Liver (tissue), 9 donors: ENCODE measurements around the gene TP53I11. TPM values are rescaled to one million over a fixed set of nuclear protein-coding genes. Genes with fewer than 3 reads are reported as not detected.

Source experiments
- DNase-seq: peaks from one replicate; pipeline ENCODE4 v3.0.0-alpha.2; 2017; ENCODE audit warnings: low spot score
- H3K27ac ChIP-seq, 2 donors: one replicate each; pipeline ENCODE4 v1.7.0; 2013; ENCODE audit warnings: inconsistent platforms in 2 of 2, low read length in 2 of 2, control low read depth in 1 of 2, low read depth in 1 of 2, mild to moderate bottlenecking in 1 of 2
- H3K27me3 ChIP-seq, 4 donors: one replicate each; pipeline versions ENCODE4 v1.6.1 to v1.7.0; 2013; ENCODE audit warnings: low read length in 3 of 4, inconsistent platforms in 1 of 4, mild to moderate bottlenecking in 1 of 4, moderate library complexity in 1 of 4; ENCODE audit not compliant: control insufficient read depth in 4 of 4, insufficient read depth in 4 of 4
- H3K36me3 ChIP-seq, 4 donors: one replicate each; pipeline versions ENCODE4 v1.6.1 to v1.7.0; 2013; ENCODE audit warnings: low read length in 3 of 4, mild to moderate bottlenecking in 3 of 4, low read depth in 1 of 4, moderate library complexity in 1 of 4; ENCODE audit not compliant: control insufficient read depth in 4 of 4, insufficient read depth in 3 of 4
- H3K4me1 ChIP-seq, 4 donors: one replicate each; pipeline versions ENCODE4 v1.6.1 to v1.7.0; 2013; ENCODE audit warnings: low read length in 3 of 4, mild to moderate bottlenecking in 3 of 4, moderate library complexity in 1 of 4; ENCODE audit not compliant: control insufficient read depth in 4 of 4, insufficient read depth in 4 of 4
- H3K4me3 ChIP-seq, 3 donors: one replicate each; pipeline versions ENCODE4 v1.6.1 to v1.7.0; 2013; ENCODE audit warnings: low read length in 3 of 3, control low read depth in 1 of 3, low read depth in 1 of 3, mild to moderate bottlenecking in 1 of 3
- H3K9ac ChIP-seq, 2 donors: one replicate each; pipeline ENCODE4 v1.7.0; 2013; ENCODE audit warnings: low read length in 2 of 2, mild to moderate bottlenecking in 2 of 2, moderate library complexity in 2 of 2, control low read depth in 1 of 2, low read depth in 1 of 2
- H3K9me3 ChIP-seq, 4 donors: one replicate each; pipeline versions ENCODE4 v1.6.1 to v1.7.0; 2013; ENCODE audit warnings: low read length in 3 of 4; ENCODE audit not compliant: control insufficient read depth in 4 of 4
- EGR1 ChIP-seq, 2 donors: IDR thresholded peaks; 2 replicates each; pipeline ENCODE4 v1.6.1; 2016 to 2018; ENCODE audit warnings: antibody characterized with exemption in 2 of 2, low read depth in 2 of 2
- FOXA1 ChIP-seq: IDR thresholded peaks from 2 replicates; pipeline ENCODE4 v1.6.1; 2016; ENCODE audit warnings: antibody characterized with exemption
- HNF4A ChIP-seq, 2 donors: conservative IDR thresholded peaks; 2 replicates each; pipeline ENCODE4 v1.6.1; 2016; ENCODE audit warnings: antibody characterized with exemption in 2 of 2, mild to moderate bottlenecking in 2 of 2
- HNF4G ChIP-seq: IDR thresholded peaks from 2 replicates; pipeline ENCODE4 v1.6.1; 2016; ENCODE audit warnings: antibody characterized with exemption
- JUND ChIP-seq, 2 donors: IDR thresholded peaks; 2 replicates each; pipeline ENCODE4 v1.6.1; 2016; ENCODE audit warnings: antibody characterized with exemption in 2 of 2
- NR2F2 ChIP-seq: IDR thresholded peaks from 2 replicates; pipeline ENCODE4 v1.6.1; 2016; ENCODE audit warnings: antibody characterized with exemption
- TAF1 ChIP-seq: conservative IDR thresholded peaks from 2 replicates; pipeline ENCODE4 v1.6.1; 2016; ENCODE audit warnings: antibody characterized with exemption, mild to moderate bottlenecking
- YY1 ChIP-seq: IDR thresholded peaks from 2 replicates; pipeline ENCODE4 v1.6.1; 2016; ENCODE audit warnings: antibody characterized with exemption, mild to moderate bottlenecking
- WGBS: extraction: QIAGEN DNeasy Blood & Tissue Kit; methylation state at CpG from one replicate; pipeline ENCODE4 v1.1.7; 2013; 5-methylcytosine and 5-hydroxymethylcytosine counted together
- polyA plus RNA-seq, 2 donors: library from polyadenylated mRNA; stranded (reverse) in 1 of 2; unstranded in 1 of 2; fragments of 200-250 nt in 1 of 2; fragments of >200 nt in 1 of 2; fragmentation: Nextera tagmentation in 1 of 2; extraction: Ambion mirVana in 1 of 2; gene quantifications; one replicate each; pipeline versions ENCODE4 v1.2.1 to v1.2.3, GENCODE V29; 2013 to 2015
- total RNA-seq, 2 donors: library from RNA; depleted of rRNA; stranded (reverse); fragments of >200 nt; gene quantifications; one replicate each; pipeline ENCODE4 v1.2.3, GENCODE V29; 2014
- TF ChIP-seq, protein P1 (sequence below): IDR thresholded peaks from 2 replicates; pipeline ENCODE4 v1.6.1; 2016; ENCODE audit warnings: antibody characterized with exemption
- TF ChIP-seq, protein P2 (sequence below): IDR thresholded peaks from 2 replicates; pipeline ENCODE4 v1.6.1; 2016; ENCODE audit warnings: antibody characterized with exemption
- TF ChIP-seq, protein P3 (sequence below): IDR thresholded peaks from 2 replicates; pipeline ENCODE4 v1.6.1; 2016; ENCODE audit warnings: antibody characterized with exemption
- TF ChIP-seq, protein P4 (sequence below): IDR thresholded peaks from 2 replicates; pipeline ENCODE4 v1.6.1; 2016; ENCODE audit warnings: antibody characterized with exemption, mild to moderate bottlenecking
- TF ChIP-seq, protein P5 (sequence below): fragments of 150-350 bp; IDR thresholded peaks from 2 replicates; pipeline ENCODE4 v1.5.1; 2017; ENCODE audit warnings: improper control_type of control experiment, low read depth, low read length; ENCODE audit not compliant: missing input control
- donor health status: healthy.
- donor health status: healthy.
- donor health status: healthy.
- donor health status: healthy.
- donor health status: healthy.

The TP53I11 gene
- total and polyA plus RNA-seq, 4 donors = 3.6 to 16.0 (median 8.3) TPM

DNA sequence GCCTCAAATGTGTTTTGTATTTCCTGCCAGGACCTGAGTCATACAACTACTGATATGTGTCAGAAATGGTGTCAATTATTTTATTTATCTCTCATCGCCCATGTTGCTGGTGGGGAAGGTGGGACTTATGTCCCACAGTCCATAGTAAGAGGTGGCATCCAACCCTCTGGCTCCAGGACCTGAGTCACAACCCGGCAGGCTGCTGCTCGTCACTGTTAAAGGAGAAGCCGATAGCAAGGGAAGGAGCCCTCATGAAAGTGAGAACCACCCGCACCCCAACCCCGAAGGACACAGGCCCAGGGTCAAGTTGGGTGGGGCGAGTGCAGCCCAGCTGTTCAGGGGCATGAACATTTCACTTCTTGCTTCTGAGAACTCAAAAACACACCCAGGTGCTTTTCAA lies 33.1 kb upstream of the TP53I11 start:
- no peak overlapping the region for H3K4me3 ChIP-seq
- TF ChIP-seq, protein P1, sequence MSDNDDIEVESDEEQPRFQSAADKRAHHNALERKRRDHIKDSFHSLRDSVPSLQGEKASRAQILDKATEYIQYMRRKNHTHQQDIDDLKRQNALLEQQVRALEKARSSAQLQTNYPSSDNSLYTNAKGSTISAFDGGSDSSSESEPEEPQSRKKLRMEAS = no peak
- no peak for TF ChIP-seq FOXA1
- TF ChIP-seq, protein P2, sequence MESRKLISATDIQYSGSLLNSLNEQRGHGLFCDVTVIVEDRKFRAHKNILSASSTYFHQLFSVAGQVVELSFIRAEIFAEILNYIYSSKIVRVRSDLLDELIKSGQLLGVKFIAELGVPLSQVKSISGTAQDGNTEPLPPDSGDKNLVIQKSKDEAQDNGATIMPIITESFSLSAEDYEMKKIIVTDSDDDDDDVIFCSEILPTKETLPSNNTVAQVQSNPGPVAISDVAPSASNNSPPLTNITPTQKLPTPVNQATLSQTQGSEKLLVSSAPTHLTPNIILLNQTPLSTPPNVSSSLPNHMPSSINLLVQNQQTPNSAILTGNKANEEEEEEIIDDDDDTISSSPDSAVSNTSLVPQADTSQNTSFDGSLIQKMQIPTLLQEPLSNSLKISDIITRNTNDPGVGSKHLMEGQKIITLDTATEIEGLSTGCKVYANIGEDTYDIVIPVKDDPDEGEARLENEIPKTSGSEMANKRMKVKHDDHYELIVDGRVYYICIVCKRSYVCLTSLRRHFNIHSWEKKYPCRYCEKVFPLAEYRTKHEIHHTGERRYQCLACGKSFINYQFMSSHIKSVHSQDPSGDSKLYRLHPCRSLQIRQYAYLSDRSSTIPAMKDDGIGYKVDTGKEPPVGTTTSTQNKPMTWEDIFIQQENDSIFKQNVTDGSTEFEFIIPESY = no peak
- TF ChIP-seq, protein P3, sequence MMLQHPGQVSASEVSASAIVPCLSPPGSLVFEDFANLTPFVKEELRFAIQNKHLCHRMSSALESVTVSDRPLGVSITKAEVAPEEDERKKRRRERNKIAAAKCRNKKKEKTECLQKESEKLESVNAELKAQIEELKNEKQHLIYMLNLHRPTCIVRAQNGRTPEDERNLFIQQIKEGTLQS = no peak
- no peak for TF ChIP-seq NR2F2
- no peak for TF ChIP-seq EGR1 (IDR thresholded peaks at IDR 0.05; ENCODE audit: low read depth in 2 of 2)
- TF ChIP-seq, protein P4, sequence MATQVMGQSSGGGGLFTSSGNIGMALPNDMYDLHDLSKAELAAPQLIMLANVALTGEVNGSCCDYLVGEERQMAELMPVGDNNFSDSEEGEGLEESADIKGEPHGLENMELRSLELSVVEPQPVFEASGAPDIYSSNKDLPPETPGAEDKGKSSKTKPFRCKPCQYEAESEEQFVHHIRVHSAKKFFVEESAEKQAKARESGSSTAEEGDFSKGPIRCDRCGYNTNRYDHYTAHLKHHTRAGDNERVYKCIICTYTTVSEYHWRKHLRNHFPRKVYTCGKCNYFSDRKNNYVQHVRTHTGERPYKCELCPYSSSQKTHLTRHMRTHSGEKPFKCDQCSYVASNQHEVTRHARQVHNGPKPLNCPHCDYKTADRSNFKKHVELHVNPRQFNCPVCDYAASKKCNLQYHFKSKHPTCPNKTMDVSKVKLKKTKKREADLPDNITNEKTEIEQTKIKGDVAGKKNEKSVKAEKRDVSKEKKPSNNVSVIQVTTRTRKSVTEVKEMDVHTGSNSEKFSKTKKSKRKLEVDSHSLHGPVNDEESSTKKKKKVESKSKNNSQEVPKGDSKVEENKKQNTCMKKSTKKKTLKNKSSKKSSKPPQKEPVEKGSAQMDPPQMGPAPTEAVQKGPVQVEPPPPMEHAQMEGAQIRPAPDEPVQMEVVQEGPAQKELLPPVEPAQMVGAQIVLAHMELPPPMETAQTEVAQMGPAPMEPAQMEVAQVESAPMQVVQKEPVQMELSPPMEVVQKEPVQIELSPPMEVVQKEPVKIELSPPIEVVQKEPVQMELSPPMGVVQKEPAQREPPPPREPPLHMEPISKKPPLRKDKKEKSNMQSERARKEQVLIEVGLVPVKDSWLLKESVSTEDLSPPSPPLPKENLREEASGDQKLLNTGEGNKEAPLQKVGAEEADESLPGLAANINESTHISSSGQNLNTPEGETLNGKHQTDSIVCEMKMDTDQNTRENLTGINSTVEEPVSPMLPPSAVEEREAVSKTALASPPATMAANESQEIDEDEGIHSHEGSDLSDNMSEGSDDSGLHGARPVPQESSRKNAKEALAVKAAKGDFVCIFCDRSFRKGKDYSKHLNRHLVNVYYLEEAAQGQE = no peak
- no peak for TF ChIP-seq HNF4G
- H3K27ac ChIP-seq = no peak overlapping the region
- H3K36me3 ChIP-seq = no peaks in the 10 kb centered on the region
- no peak overlapping the region for H3K9ac ChIP-seq
- peaks cover 13 to 22% (median 16%) of the 10 kb centered on the region in 4 donors for H3K4me1 ChIP-seq
- H3K9me3 ChIP-seq = no peaks in the 10 kb centered on the region
- H3K27me3 ChIP-seq = peaks cover 0 to 3% (median 0%) of the 10 kb centered on the region in 4 donors
- no peak for DNase-seq
- 90% methylated on average over 7 of the region's 7 CpGs for WGBS

DNA sequence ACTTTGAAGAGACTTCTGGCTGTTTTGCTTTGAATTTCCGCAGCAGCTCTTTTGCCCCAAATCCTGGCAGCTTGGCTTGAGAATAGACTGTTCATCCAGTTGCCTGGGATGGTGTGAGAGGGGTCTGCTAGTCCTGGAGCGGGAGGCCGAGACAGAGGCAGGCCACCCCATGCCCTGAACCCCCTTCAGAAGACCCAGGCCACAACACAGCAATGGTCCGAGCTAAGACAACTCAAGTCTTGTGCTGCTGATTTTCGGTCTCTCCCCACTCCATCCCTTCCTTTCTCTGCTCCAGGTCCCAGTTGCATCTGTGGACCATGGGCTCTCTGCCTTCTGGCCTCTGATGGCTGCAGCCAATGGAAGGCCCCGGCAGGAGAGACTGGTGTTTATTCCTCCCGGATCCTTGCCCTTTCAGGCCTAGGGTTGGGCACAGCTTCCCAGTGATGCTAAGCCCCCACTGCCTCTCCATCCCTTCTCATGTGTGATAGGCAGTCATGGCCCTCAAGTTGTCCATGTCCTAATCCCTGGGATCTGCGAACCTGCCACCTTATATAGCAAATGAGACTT lies 31.9 kb upstream of the TP53I11 start:
- no peak overlapping the region for H3K4me3 ChIP-seq
- peaks cover 0 to 3% (median 0%) of the 10 kb centered on the region in 4 donors for H3K27me3 ChIP-seq
- WGBS = 97% methylated on average over 8 of the region's 8 CpGs
- no peaks in the 10 kb centered on the region for H3K36me3 ChIP-seq
- H3K9ac ChIP-seq = no peak overlapping the region
- TF ChIP-seq JUND (IDR thresholded peaks at IDR 0.05) (no peak), HNF4A (conservative IDR thresholded peaks at IDR 0.05) (no peak), NR2F2 (no peak), TAF1 (no peak), HNF4G (no peak), YY1 (no peak)
- TF ChIP-seq, protein P3 = no peak
- TF ChIP-seq, protein P5, sequence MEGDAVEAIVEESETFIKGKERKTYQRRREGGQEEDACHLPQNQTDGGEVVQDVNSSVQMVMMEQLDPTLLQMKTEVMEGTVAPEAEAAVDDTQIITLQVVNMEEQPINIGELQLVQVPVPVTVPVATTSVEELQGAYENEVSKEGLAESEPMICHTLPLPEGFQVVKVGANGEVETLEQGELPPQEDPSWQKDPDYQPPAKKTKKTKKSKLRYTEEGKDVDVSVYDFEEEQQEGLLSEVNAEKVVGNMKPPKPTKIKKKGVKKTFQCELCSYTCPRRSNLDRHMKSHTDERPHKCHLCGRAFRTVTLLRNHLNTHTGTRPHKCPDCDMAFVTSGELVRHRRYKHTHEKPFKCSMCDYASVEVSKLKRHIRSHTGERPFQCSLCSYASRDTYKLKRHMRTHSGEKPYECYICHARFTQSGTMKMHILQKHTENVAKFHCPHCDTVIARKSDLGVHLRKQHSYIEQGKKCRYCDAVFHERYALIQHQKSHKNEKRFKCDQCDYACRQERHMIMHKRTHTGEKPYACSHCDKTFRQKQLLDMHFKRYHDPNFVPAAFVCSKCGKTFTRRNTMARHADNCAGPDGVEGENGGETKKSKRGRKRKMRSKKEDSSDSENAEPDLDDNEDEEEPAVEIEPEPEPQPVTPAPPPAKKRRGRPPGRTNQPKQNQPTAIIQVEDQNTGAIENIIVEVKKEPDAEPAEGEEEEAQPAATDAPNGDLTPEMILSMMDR = no peak
- TF ChIP-seq, protein P2 = no peak
- TF ChIP-seq, protein P1 = no peak
- TF ChIP-seq, protein P4 = no peak
- no peaks in the 10 kb centered on the region for H3K9me3 ChIP-seq
- peaks cover 14 to 29% (median 21%) of the 10 kb centered on the region in 4 donors for H3K4me1 ChIP-seq
- H3K27ac ChIP-seq = no peak overlapping the region
- no peak for DNase-seq
